ENCODE results near the gene LRRC10B.

Gene LRRC10B

DNA sequence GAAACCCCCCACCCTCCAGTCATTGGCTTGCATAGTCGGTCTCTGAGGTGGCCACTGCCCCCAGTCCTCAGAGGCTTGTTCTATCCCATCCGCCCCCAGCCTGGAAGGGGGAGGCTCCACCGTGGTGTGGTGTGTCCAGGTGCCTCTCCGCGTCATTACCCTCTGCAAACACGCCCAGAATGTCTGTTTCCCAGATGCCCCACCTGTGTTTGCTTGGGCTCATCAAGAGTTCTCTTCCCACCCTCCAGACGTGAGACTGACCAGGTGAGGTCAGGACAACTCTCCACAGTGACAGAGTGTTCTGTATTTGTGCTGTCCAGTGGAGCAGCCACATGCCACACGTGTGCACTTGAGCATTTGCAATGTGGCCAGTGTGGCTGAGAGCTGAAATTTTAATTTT, 24.9 kb downstream of the LRRC10B start:
- Histone ChIP-seq H3K4me3 (ENCODE audit: low read depth, low read length) (no peak overlapping the region), H3K9me3 (ENCODE audit: control insufficient read depth, insufficient read depth, low read depth, low read length) (no peaks in the 10 kb centered on the region), H3K27ac (ENCODE audit: low read depth, low read length) (no peak overlapping the region), H3K4me1 (ENCODE audit: control insufficient read depth, insufficient read depth, low read length) (peaks cover 3% of the 10 kb centered on the region; the same call in 1 of the 2 replicates), H3K9ac (ENCODE audit: low read length) (no peak overlapping the region), H3K27me3 (ENCODE audit: control insufficient read depth, insufficient read depth, low read length) (no peaks in the 10 kb centered on the region), H3K36me3 (ENCODE audit: control insufficient read depth, insufficient read depth, low read length) (no peaks in the 10 kb centered on the region)

DNA sequence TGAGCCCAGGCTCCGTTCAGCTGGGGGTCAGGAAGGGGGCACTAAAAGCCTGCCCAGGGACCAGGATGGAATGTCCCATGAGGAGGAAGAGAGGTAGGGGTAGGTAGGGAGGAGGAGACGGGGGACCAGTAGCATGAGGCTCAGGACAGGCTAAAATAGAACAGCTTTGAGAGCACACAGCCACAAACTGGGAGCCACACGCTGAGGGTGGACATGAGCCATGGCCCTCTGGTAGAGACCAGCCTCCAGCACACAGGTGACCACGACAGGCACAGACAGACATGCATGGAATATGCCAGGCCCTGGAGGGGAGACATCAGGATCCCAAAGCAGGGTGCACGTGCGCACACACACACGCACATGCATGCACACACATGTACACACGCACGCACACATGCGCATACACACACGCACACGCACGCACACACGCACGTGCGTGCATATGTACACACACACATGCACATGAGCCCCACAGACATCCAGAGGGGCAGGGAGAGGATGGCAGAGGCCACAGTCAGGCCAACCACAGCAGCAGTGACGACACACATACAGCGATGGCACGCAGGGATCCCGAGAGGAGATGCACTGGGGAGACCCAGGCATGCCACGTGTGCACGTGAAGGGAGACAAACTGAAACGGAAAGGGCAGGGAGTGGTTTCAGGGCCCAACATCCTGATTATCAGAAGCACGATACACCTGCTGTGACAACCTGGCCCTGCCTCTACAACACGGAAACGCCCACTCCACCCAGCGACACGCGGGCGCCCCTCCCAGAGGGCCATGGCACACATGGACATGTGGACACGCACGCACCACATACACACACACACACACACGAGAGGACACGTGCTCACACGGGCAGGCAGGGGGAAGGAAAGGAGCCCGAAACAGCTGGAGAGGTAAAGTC, 25.7 kb downstream of the LRRC10B start:
- Histone ChIP-seq H3K27ac (ENCODE audit: low read depth, low read length) (no peak overlapping the region), H3K4me3 (ENCODE audit: low read depth, low read length) (no peak overlapping the region), H3K4me1 (ENCODE audit: control insufficient read depth, insufficient read depth, low read length) (peaks cover 8% of the 10 kb centered on the region), H3K9ac (ENCODE audit: low read length) (no peak overlapping the region), H3K9me3 (ENCODE audit: control insufficient read depth, insufficient read depth, low read depth, low read length) (no peaks in the 10 kb centered on the region), H3K27me3 (ENCODE audit: control insufficient read depth, insufficient read depth, low read length) (no peaks in the 10 kb centered on the region), H3K36me3 (ENCODE audit: control insufficient read depth, insufficient read depth, low read length) (no peaks in the 10 kb centered on the region)

GRCh38 chr11:61534933-61535839, 26.6 kb downstream of the LRRC10B start:
- Histone ChIP-seq H3K27ac (ENCODE audit: low read depth, low read length) (no peak overlapping the region), H3K9me3 (ENCODE audit: control insufficient read depth, insufficient read depth, low read depth, low read length) (no peaks in the 10 kb centered on the region), H3K4me1 (ENCODE audit: control insufficient read depth, insufficient read depth, low read length) (peaks cover 17% of the 10 kb centered on the region), H3K4me3 (ENCODE audit: low read depth, low read length) (no peak overlapping the region), H3K27me3 (ENCODE audit: control insufficient read depth, insufficient read depth, low read length) (no peaks in the 10 kb centered on the region), H3K9ac (ENCODE audit: low read length) (no peak overlapping the region), H3K36me3 (ENCODE audit: control insufficient read depth, insufficient read depth, low read length) (no peaks in the 10 kb centered on the region)

DNA sequence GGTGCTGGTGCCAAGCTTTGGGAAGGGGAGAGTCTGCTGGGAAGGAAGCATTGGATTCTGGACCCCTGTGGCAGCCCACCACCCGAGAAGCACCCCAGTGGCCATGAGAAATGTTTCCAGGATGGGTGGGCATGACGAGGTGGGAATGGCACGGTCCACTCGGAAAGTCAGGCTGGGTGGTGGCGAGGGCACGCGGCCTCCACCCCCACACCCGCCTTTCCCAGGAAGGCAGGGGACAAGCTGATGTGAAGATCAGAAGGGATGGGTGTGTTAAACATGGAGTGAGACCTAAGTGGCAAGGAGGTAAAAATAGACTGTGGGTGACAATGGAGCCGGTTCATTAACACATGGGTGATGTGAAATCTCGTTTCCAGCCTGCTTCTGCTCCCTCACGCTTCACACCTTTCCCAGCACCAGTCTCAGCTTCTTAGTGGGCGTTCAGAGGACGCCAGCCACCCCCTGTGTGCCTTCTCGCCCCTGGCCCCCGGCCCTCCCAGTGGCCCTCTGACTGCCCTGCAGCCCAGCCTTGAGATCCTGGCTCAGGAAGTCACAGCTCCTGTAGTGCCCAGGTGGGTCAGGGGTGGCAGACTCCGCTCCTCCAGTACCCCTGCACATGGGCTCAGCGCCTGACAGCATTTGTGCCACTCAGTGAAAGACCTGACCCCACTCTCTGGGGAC, 27.6 kb downstream of the LRRC10B start:
- Histone ChIP-seq H3K4me1 (ENCODE audit: control insufficient read depth, insufficient read depth, low read length) (peaks cover 26% of the 10 kb centered on the region), H3K27me3 (ENCODE audit: control insufficient read depth, insufficient read depth, low read length) (no peaks in the 10 kb centered on the region), H3K27ac (ENCODE audit: low read depth, low read length) (no peak overlapping the region), H3K9ac (ENCODE audit: low read length) (no peak overlapping the region), H3K36me3 (ENCODE audit: control insufficient read depth, insufficient read depth, low read length) (no peaks in the 10 kb centered on the region), H3K9me3 (ENCODE audit: control insufficient read depth, insufficient read depth, low read depth, low read length) (no peaks in the 10 kb centered on the region), H3K4me3 (ENCODE audit: low read depth, low read length) (no peak overlapping the region)

- H3K9me3 ChIP-seq (ENCODE audit: control insufficient read depth, insufficient read depth, low read depth, low read length), result no peaks in the 10 kb centered on the region
- no peak overlapping the region for H3K9ac ChIP-seq (ENCODE audit: low read length)
- H3K27ac ChIP-seq (ENCODE audit: low read depth, low read length), result no peak overlapping the region
- no peaks in the 10 kb centered on the region for H3K36me3 ChIP-seq (ENCODE audit: control insufficient read depth, insufficient read depth, low read length)
- H3K4me3 ChIP-seq (ENCODE audit: low read depth, low read length), result no peak overlapping the region
- H3K27me3 ChIP-seq (ENCODE audit: control insufficient read depth, insufficient read depth, low read length), result no peaks in the 10 kb centered on the region
- peaks cover 31% of the 10 kb centered on the region for H3K4me1 ChIP-seq (ENCODE audit: control insufficient read depth, insufficient read depth, low read length)
Observed at GRCh38 chr11:61536676-61537270, 28.2 kb downstream of the LRRC10B start.

- no peak overlapping the region for H3K4me3 ChIP-seq (ENCODE audit: low read depth, low read length)
- H3K4me1 ChIP-seq (ENCODE audit: control insufficient read depth, insufficient read depth, low read length), result peaks cover 33% of the 10 kb centered on the region
- no peaks in the 10 kb centered on the region for H3K27me3 ChIP-seq (ENCODE audit: control insufficient read depth, insufficient read depth, low read length)
- no peaks in the 10 kb centered on the region for H3K36me3 ChIP-seq (ENCODE audit: control insufficient read depth, insufficient read depth, low read length)
- no peak overlapping the region for H3K9ac ChIP-seq (ENCODE audit: low read length)
- H3K9me3 ChIP-seq (ENCODE audit: control insufficient read depth, insufficient read depth, low read depth, low read length), result no peaks in the 10 kb centered on the region
- H3K27ac ChIP-seq (ENCODE audit: low read depth, low read length), result no peak overlapping the region
Observed at GRCh38 chr11:61537326-61537725, 28.8 kb downstream of the LRRC10B start.

- no peaks in the 10 kb centered on the region for H3K9me3 ChIP-seq (ENCODE audit: control insufficient read depth, insufficient read depth, low read depth, low read length)
- H3K27me3 ChIP-seq (ENCODE audit: control insufficient read depth, insufficient read depth, low read length), result no peaks in the 10 kb centered on the region
- no peak overlapping the region for H3K4me3 ChIP-seq (ENCODE audit: low read depth, low read length)
- no peaks in the 10 kb centered on the region for H3K36me3 ChIP-seq (ENCODE audit: control insufficient read depth, insufficient read depth, low read length)
- H3K4me1 ChIP-seq (ENCODE audit: control insufficient read depth, insufficient read depth, low read length), result peaks cover 41% of the 10 kb centered on the region
- no peak overlapping the region for H3K9ac ChIP-seq (ENCODE audit: low read length)
- no peak overlapping the region for H3K27ac ChIP-seq (ENCODE audit: low read depth, low read length)
Observed at GRCh38 chr11:61538636-61538961, 30.1 kb downstream of the LRRC10B start.

- H3K9me3 ChIP-seq (ENCODE audit: control insufficient read depth, insufficient read depth, low read depth, low read length), result no peaks in the 10 kb centered on the region
- no peaks in the 10 kb centered on the region for H3K27me3 ChIP-seq (ENCODE audit: control insufficient read depth, insufficient read depth, low read length)
- H3K36me3 ChIP-seq (ENCODE audit: control insufficient read depth, insufficient read depth, low read length), result no peaks in the 10 kb centered on the region
- H3K4me3 ChIP-seq (ENCODE audit: low read depth, low read length), result no peak overlapping the region
- H3K4me1 ChIP-seq (ENCODE audit: control insufficient read depth, insufficient read depth, low read length), result peaks cover 41% of the 10 kb centered on the region
- no peak overlapping the region for H3K9ac ChIP-seq (ENCODE audit: low read length)
- no peak overlapping the region for H3K27ac ChIP-seq (ENCODE audit: low read depth, low read length)
Observed at GRCh38 chr11:61539006-61539405, 30.5 kb downstream of the LRRC10B start.

GRCh38 chr11:61539831-61540357, 31.3 kb downstream of the LRRC10B start:
- H3K9me3 ChIP-seq (ENCODE audit: control insufficient read depth, insufficient read depth, low read depth, low read length), result no peaks in the 10 kb centered on the region
- peaks cover 41% of the 10 kb centered on the region for H3K4me1 ChIP-seq (ENCODE audit: control insufficient read depth, insufficient read depth, low read length)
- H3K36me3 ChIP-seq (ENCODE audit: control insufficient read depth, insufficient read depth, low read length), result no peaks in the 10 kb centered on the region
- H3K9ac ChIP-seq (ENCODE audit: low read length), result no peak overlapping the region
- H3K27ac ChIP-seq (ENCODE audit: low read depth, low read length), result no peak overlapping the region
- H3K27me3 ChIP-seq (ENCODE audit: control insufficient read depth, insufficient read depth, low read length), result no peaks in the 10 kb centered on the region
- H3K4me3 ChIP-seq (ENCODE audit: low read depth, low read length), result no peak overlapping the region

DNA sequence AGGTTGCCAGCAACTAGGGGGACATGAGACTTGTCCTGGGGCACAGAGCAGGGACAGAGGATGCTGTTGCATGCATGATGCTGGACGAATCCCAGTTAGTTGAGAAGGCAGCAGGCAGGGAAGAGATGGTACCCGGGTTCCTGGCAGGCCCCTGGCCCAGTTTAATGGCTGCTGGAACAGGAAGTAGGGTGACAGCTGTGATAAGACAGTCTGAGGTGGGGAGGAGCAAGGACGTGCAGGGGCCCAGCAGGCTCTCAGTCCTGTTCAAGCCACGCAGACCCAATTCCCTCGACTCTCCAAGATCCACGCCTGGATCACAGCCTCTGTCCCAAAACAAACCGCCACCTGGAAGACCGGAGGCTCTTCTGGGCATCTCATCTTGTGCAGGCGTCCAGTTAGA, 32.0 kb downstream of the LRRC10B start:
- Histone ChIP-seq H3K4me1 (ENCODE audit: control insufficient read depth, insufficient read depth, low read length) (peaks cover 41% of the 10 kb centered on the region), H3K9me3 (ENCODE audit: control insufficient read depth, insufficient read depth, low read depth, low read length) (no peaks in the 10 kb centered on the region), H3K36me3 (ENCODE audit: control insufficient read depth, insufficient read depth, low read length) (no peaks in the 10 kb centered on the region), H3K27me3 (ENCODE audit: control insufficient read depth, insufficient read depth, low read length) (no peaks in the 10 kb centered on the region), H3K4me3 (ENCODE audit: low read depth, low read length) (no peak overlapping the region), H3K9ac (ENCODE audit: low read length) (no peak overlapping the region), H3K27ac (ENCODE audit: low read depth, low read length) (no peak overlapping the region)

All from HUES6 (cell line).